ENCODE measurements around the gene TMEM266.

Gene TMEM266

GRCh38 chr15:76208786-76209424, 149.1 kb downstream of the TMEM266 start:
- ChIA-PET CTCF (interaction anchor here (0.6 to 0.8 kb wide), 2 partner anchors 9 to 10 kb away, joined by 3 to 4 read pairs; no protein-coding TSS in a partner anchor), POLR2A (no interaction called here)
- no peak overlapping the region for H3K27ac ChIP-seq (ENCODE audit: insufficient read depth in 1 of 2, low read depth in 1 of 2, low read length in 2 of 2, poor library complexity in 1 of 2, severe bottlenecking in 2 of 2)
- H3K27me3 ChIP-seq (replicated peaks in 2 of 5; ENCODE audit: control insufficient read depth in 4 of 5, insufficient read depth in 5 of 5, low read length in 4 of 5), result no peaks in the 10 kb centered on the region
- H3K9me3 ChIP-seq (ENCODE audit: control extremely low read depth in 1 of 5, control insufficient read depth in 4 of 5, insufficient read depth in 2 of 5, low read depth in 1 of 5, low read length in 4 of 5), result no peaks in the 10 kb centered on the region
- H3K4me1 ChIP-seq (ENCODE audit: control extremely low read depth in 1 of 4, control insufficient read depth in 4 of 4, insufficient read depth in 4 of 4, low read length in 3 of 4), result no peaks in the 10 kb centered on the region
- no peak overlapping the region for H3K4me3 ChIP-seq (ENCODE audit: control insufficient read depth in 1 of 7, extremely low read depth in 1 of 7, insufficient read depth in 4 of 7, low read depth in 2 of 7, low read length in 6 of 7)
- H3K36me3 ChIP-seq (ENCODE audit: control insufficient read depth in 4 of 4, insufficient read depth in 4 of 4, low read length in 3 of 4), result peaks cover 3 to 75% (median 31%) of the 10 kb centered on the region in 4 experiments
- WGBS (ENCODE audit: insufficient coverage), result 100% methylated on average over 2 of the region's 2 CpGs
- DNase-seq, result no peak

DNA sequence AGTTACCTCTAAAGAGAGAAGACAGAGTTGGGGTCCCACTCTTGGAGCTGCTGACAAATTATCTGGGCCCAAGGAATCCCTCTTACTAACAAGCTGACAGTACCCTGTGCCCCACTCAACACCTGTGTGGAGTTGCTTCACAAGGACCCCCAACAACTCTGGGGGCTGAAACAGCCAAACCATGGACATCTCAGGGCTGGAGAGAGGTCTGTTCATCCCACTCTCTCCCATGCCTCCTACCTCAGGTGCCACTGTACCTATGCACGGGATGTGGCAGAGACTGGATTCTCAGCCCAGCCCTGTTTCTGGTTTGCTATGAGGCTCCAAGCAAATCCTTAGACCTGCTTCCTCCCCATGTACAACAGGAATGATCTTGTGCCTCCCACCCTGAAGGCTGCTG, 149.7 kb downstream of the TMEM266 start:
- 86% methylated on average over 1 of the region's 1 CpG for WGBS (ENCODE audit: insufficient coverage)
- no peaks in the 10 kb centered on the region for H3K27me3 ChIP-seq (replicated peaks in 2 of 5; ENCODE audit: control insufficient read depth in 4 of 5, insufficient read depth in 5 of 5, low read length in 4 of 5)
- no peak overlapping the region for H3K27ac ChIP-seq (ENCODE audit: insufficient read depth in 1 of 2, low read depth in 1 of 2, low read length in 2 of 2, poor library complexity in 1 of 2, severe bottlenecking in 2 of 2)
- H3K4me3 ChIP-seq (ENCODE audit: control insufficient read depth in 1 of 7, extremely low read depth in 1 of 7, insufficient read depth in 4 of 7, low read depth in 2 of 7, low read length in 6 of 7), result no peak overlapping the region
- POLR2A ChIA-PET, result no interaction called here
- DNase-seq, result no peak
- no peaks in the 10 kb centered on the region for H3K4me1 ChIP-seq (ENCODE audit: control extremely low read depth in 1 of 4, control insufficient read depth in 4 of 4, insufficient read depth in 4 of 4, low read length in 3 of 4)
- CTCF ChIA-PET, result interaction anchor here (0.6 to 0.8 kb wide), 3 partner anchors 8 to 16 kb away, joined by 3 to 4 read pairs (median 3); no protein-coding TSS in a partner anchor
- peaks cover 5 to 81% (median 37%) of the 10 kb centered on the region in 4 experiments for H3K36me3 ChIP-seq (ENCODE audit: control insufficient read depth in 4 of 4, insufficient read depth in 4 of 4, low read length in 3 of 4)
- no peaks in the 10 kb centered on the region for H3K9me3 ChIP-seq (ENCODE audit: control extremely low read depth in 1 of 5, control insufficient read depth in 4 of 5, insufficient read depth in 2 of 5, low read depth in 1 of 5, low read length in 4 of 5)

DNA sequence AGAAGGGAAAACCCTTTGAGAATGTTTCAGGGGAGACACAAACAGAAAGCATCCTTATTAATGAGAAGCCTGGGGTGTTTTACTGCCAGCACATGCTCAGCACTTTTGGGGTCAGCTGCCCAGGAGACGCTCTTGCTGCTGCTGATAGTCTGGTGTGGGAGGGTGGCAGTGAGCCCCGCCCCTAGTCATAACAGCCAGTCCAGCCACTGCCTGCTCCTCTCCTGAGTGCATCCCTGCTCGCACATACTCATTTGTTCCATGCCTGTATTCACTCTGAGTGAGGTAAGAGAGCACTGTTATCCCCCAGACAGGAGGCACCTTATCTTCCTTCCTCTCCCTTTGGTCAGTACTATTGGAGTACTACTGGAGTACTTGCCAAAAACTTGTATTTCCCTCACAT, 150.2 kb downstream of the TMEM266 start:
- peaks cover 10 to 85% (median 39%) of the 10 kb centered on the region in 4 experiments for H3K36me3 ChIP-seq (ENCODE audit: control insufficient read depth in 4 of 4, insufficient read depth in 4 of 4, low read length in 3 of 4)
- H3K4me1 ChIP-seq (ENCODE audit: control extremely low read depth in 1 of 4, control insufficient read depth in 4 of 4, insufficient read depth in 4 of 4, low read length in 3 of 4), result no peaks in the 10 kb centered on the region
- no peak overlapping the region for H3K4me3 ChIP-seq (ENCODE audit: control insufficient read depth in 1 of 7, extremely low read depth in 1 of 7, insufficient read depth in 4 of 7, low read depth in 2 of 7, low read length in 6 of 7)
- no peaks in the 10 kb centered on the region for H3K9me3 ChIP-seq (ENCODE audit: control extremely low read depth in 1 of 5, control insufficient read depth in 4 of 5, insufficient read depth in 2 of 5, low read depth in 1 of 5, low read length in 4 of 5)
- CTCF ChIA-PET, result interaction anchor here (0.8 kb wide), 1 partner anchor 17 kb away, joined by 3 read pairs; no protein-coding TSS in a partner anchor
- no peaks in the 10 kb centered on the region for H3K27me3 ChIP-seq (replicated peaks in 2 of 5; ENCODE audit: control insufficient read depth in 4 of 5, insufficient read depth in 5 of 5, low read length in 4 of 5)
- DNase-seq, result no peak
- no peak overlapping the region for H3K27ac ChIP-seq (ENCODE audit: insufficient read depth in 1 of 2, low read depth in 1 of 2, low read length in 2 of 2, poor library complexity in 1 of 2, severe bottlenecking in 2 of 2)
- POLR2A ChIA-PET, result no interaction called here
- 100% methylated on average over 3 of the region's 3 CpGs for WGBS (ENCODE audit: insufficient coverage)

DNA sequence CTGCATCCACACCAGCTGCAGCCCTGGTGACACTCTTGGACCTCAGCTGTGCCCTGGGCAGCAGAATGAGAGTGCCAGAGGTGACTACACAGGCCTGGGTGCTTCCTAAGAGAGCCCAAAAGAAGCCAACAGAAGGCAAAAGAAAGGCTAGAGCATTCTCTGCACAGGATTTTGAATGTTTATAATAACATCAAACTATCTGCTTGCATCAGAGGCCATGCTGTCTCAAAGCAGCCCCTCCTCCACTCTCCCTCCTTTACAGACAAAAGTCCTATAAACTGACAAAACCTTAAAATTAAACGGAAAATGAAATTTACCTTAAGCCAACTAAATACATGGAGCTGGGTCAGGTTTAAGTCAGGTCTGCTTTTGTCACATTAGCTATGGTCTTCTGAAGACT, 155.8 kb downstream of the TMEM266 start:
- peaks cover 13 to 70% (median 41%) of the 10 kb centered on the region in 4 experiments for H3K36me3 ChIP-seq (ENCODE audit: control insufficient read depth in 4 of 4, insufficient read depth in 4 of 4, low read length in 3 of 4)
- H3K9me3 ChIP-seq (ENCODE audit: control extremely low read depth in 1 of 5, control insufficient read depth in 4 of 5, insufficient read depth in 2 of 5, low read depth in 1 of 5, low read length in 4 of 5), result peaks cover 0 to 6% (median 1%) of the 10 kb centered on the region in 5 experiments
- H3K4me3 ChIP-seq (ENCODE audit: control insufficient read depth in 1 of 7, extremely low read depth in 1 of 7, insufficient read depth in 4 of 7, low read depth in 2 of 7, low read length in 6 of 7), result no peak overlapping the region
- CTCF ChIA-PET, result no interaction called here
- H3K4me1 ChIP-seq (ENCODE audit: control extremely low read depth in 1 of 4, control insufficient read depth in 4 of 4, insufficient read depth in 4 of 4, low read length in 3 of 4), result no peaks in the 10 kb centered on the region
- no CpG with 5 or more reads among the region's 1 CpG for WGBS (ENCODE audit: insufficient coverage)
- DNase-seq, result no peak
- H3K27ac ChIP-seq (ENCODE audit: insufficient read depth in 1 of 2, low read depth in 1 of 2, low read length in 2 of 2, poor library complexity in 1 of 2, severe bottlenecking in 2 of 2), result no peak overlapping the region
- POLR2A ChIA-PET, result no interaction called here
- no peaks in the 10 kb centered on the region for H3K27me3 ChIP-seq (replicated peaks in 2 of 5; ENCODE audit: control insufficient read depth in 4 of 5, insufficient read depth in 5 of 5, low read length in 4 of 5)

DNA sequence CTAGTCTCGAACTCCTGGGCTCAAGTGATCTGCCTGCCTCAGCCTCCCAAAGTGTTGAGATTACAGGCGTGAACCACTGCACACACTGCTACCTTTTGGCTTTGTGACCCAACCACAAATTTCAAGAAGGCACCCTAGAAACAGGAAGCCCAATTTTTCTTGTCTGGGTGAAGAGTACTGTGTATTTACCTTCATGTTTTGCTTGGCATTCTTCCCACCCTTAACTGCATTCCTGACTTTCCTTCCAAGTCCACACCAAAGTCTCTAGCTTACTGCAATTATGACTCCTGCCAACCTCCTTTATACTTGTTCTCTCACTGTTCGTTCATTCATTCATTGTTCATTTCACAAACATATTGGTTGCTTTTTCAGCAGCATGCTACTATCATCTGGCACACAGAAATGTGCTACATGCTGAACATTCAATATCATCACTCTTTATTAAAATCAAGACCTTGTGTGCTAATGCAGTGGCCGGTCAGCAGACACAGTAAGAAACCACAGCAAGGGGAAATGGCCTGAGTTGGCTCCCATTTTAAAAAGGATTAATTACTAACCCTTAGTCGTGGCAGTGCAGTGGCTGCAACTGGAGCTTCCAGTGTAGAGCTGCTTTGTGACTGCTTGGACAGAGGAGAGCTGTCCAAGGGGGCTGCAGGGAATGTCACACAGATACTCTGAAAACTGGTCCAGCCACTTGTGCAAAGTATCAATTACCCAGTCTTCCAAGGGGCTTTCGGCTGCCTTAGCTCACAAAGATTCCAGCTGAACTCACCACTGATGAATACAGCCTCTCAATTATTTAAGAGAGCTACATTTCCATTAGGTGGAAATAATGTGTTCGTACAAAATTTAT, 157.5 kb downstream of the TMEM266 start:
- H3K36me3 ChIP-seq (ENCODE audit: control insufficient read depth in 4 of 4, insufficient read depth in 4 of 4, low read length in 3 of 4), result peaks cover 18 to 64% (median 43%) of the 10 kb centered on the region in 4 experiments
- H3K9me3 ChIP-seq (ENCODE audit: control extremely low read depth in 1 of 5, control insufficient read depth in 4 of 5, insufficient read depth in 2 of 5, low read depth in 1 of 5, low read length in 4 of 5), result peaks cover 0 to 6% (median 3%) of the 10 kb centered on the region in 5 experiments
- WGBS (ENCODE audit: insufficient coverage), result 99% methylated on average over 5 of the region's 7 CpGs
- no peak overlapping the region for H3K27ac ChIP-seq (ENCODE audit: insufficient read depth in 1 of 2, low read depth in 1 of 2, low read length in 2 of 2, poor library complexity in 1 of 2, severe bottlenecking in 2 of 2)
- H3K27me3 ChIP-seq (replicated peaks in 2 of 5; ENCODE audit: control insufficient read depth in 4 of 5, insufficient read depth in 5 of 5, low read length in 4 of 5), result no peaks in the 10 kb centered on the region
- CTCF ChIA-PET, result interaction anchor here (1.5 kb wide), 1 partner anchor 8 kb away, joined by 4 read pairs; no protein-coding TSS in a partner anchor
- H3K4me1 ChIP-seq (ENCODE audit: control extremely low read depth in 1 of 4, control insufficient read depth in 4 of 4, insufficient read depth in 4 of 4, low read length in 3 of 4), result no peaks in the 10 kb centered on the region
- no peak for DNase-seq
- H3K4me3 ChIP-seq (ENCODE audit: control insufficient read depth in 1 of 7, extremely low read depth in 1 of 7, insufficient read depth in 4 of 7, low read depth in 2 of 7, low read length in 6 of 7), result no peak overlapping the region
- POLR2A ChIA-PET, result no interaction called here

- CTCF ChIA-PET, result interaction anchor here (1.5 kb wide), 1 partner anchor 9 kb away, joined by 4 read pairs; no protein-coding TSS in a partner anchor
- DNase-seq, result no peak
Measured at GRCh38 chr15:76217882-76218217, 158.1 kb downstream of the TMEM266 start.

More at GRCh38 chr15:76217882-76218217, 158.1 kb downstream of the TMEM266 start:
- Histone ChIP-seq H3K4me1 (ENCODE audit: control extremely low read depth in 1 of 4, control insufficient read depth in 4 of 4, insufficient read depth in 4 of 4, low read length in 3 of 4) (no peaks in the 10 kb centered on the region), H3K27ac (ENCODE audit: insufficient read depth in 1 of 2, low read depth in 1 of 2, low read length in 2 of 2, poor library complexity in 1 of 2, severe bottlenecking in 2 of 2) (no peak overlapping the region), H3K27me3 (replicated peaks in 2 of 5; ENCODE audit: control insufficient read depth in 4 of 5, insufficient read depth in 5 of 5, low read length in 4 of 5) (no peaks in the 10 kb centered on the region), H3K36me3 (ENCODE audit: control insufficient read depth in 4 of 4, insufficient read depth in 4 of 4, low read length in 3 of 4) (peaks cover 15 to 65% (median 43%) of the 10 kb centered on the region in 4 experiments), H3K4me3 (ENCODE audit: control insufficient read depth in 1 of 7, extremely low read depth in 1 of 7, insufficient read depth in 4 of 7, low read depth in 2 of 7, low read length in 6 of 7) (no peak overlapping the region), H3K9me3 (ENCODE audit: control extremely low read depth in 1 of 5, control insufficient read depth in 4 of 5, insufficient read depth in 2 of 5, low read depth in 1 of 5, low read length in 4 of 5) (peaks cover 0 to 6% (median 3%) of the 10 kb centered on the region in 5 experiments)
- no CpG with 5 or more reads among the region's 5 CpGs for WGBS (ENCODE audit: insufficient coverage)
- POLR2A ChIA-PET, result no interaction called here
